ENCODE measurements around the gene BCL6B. TPM values are rescaled to one million over a fixed set of nuclear protein-coding genes. Genes with fewer than 3 reads are reported as not detected.

BCL6B gene
- total RNA-seq (2022; extraction: Qiagen RNA extraction): not detected in 5 replicates

GRCh38 chr17:7022781-7023571 lies at the start of gene BCL6B:
TSS of gene BCL6B (plus strand) at chr17:7023050. CDS start at chr17:7023672, 622 bp downstream.

GRCh38 chr17:6995500-6996255 lies 27.2 kb upstream of the BCL6B start, which contains the start of gene ALOX12:
TSS of gene ALOX12 (plus strand) at chr17:6996049. CDS start at chr17:6996118, 69 bp downstream.

GRCh38 chr17:7035591-7036368 lies 12.9 kb downstream of the BCL6B start, which contains the start of gene SLC16A13:
TSS of gene SLC16A13 (plus strand) at chr17:7036015. CDS start at chr17:7036383, 368 bp downstream.

GRCh38 chr17:7043497-7044198 lies 20.8 kb downstream of the BCL6B start, which contains the start of gene SLC16A11:
TSS of gene SLC16A11 (minus strand) at chr17:7044092. CDS start at chr17:7043513, 579 bp downstream.

Other genes starting within 250 kb of the BCL6B start
- not detected in 5 replicates for gene FBXO39, start 246.8 kb upstream of the BCL6B start, total RNA-seq (2022; extraction: Qiagen RNA extraction)
- gene TEKT1, start 191.3 kb upstream of the BCL6B start, total RNA-seq (2022; extraction: Qiagen RNA extraction): 0.03 to 0.27 TPM (median 0.16 TPM) in 5 replicates
- not detected in 5 replicates for gene ALOX12, start 27.0 kb upstream of the BCL6B start, total RNA-seq (2022; extraction: Qiagen RNA extraction)
- 435 to 504 TPM (median 443 TPM) in 5 replicates for gene RNASEK, start 10.4 kb upstream of the BCL6B start, total RNA-seq (2022; extraction: Qiagen RNA extraction)
- 6.5 to 9.3 TPM (median 8.9 TPM) in 5 replicates for gene SLC16A13, start 13.0 kb downstream of the BCL6B start, total RNA-seq (2022; extraction: Qiagen RNA extraction)
- not detected in 5 replicates for gene SLC16A11, start 21.0 kb downstream of the BCL6B start, total RNA-seq (2022; extraction: Qiagen RNA extraction)
- gene CLEC10A, start 57.2 kb downstream of the BCL6B start, total RNA-seq (2022; extraction: Qiagen RNA extraction): not detected in 5 replicates
- 0.12 to 0.16 TPM in 2 of 5 replicates, not detected in the others for gene ASGR2, start 91.8 kb downstream of the BCL6B start, total RNA-seq (2022; extraction: Qiagen RNA extraction)
- gene ASGR1, start 156.3 kb downstream of the BCL6B start, total RNA-seq (2022; extraction: Qiagen RNA extraction): 0.70 to 1.4 TPM (median 0.89 TPM) in 5 replicates
- gene DLG4, start 196.8 kb downstream of the BCL6B start, total RNA-seq (2022; extraction: Qiagen RNA extraction): 5.7 to 7.8 TPM (median 6.6 TPM) in 5 replicates
- 322 to 414 TPM (median 394 TPM) in 5 replicates for gene ACADVL, start 196.9 kb downstream of the BCL6B start, total RNA-seq (2022; extraction: Qiagen RNA extraction)
- 37.0 to 41.9 TPM (median 40.1 TPM) in 5 replicates for gene DVL2, start 211.5 kb downstream of the BCL6B start, total RNA-seq (2022; extraction: Qiagen RNA extraction)
- gene PHF23, start 216.4 kb downstream of the BCL6B start, total RNA-seq (2022; extraction: Qiagen RNA extraction): 89.8 to 111 TPM (median 96.3 TPM) in 5 replicates
- gene GABARAP, start 219.4 kb downstream of the BCL6B start, total RNA-seq (2022; extraction: Qiagen RNA extraction): 685 to 777 TPM (median 698 TPM) in 5 replicates
- 222 to 242 TPM (median 228 TPM) in 5 replicates for gene CTDNEP1, start 228.7 kb downstream of the BCL6B start, total RNA-seq (2022; extraction: Qiagen RNA extraction)
- gene ELP5, start 229.2 kb downstream of the BCL6B start, total RNA-seq (2022; extraction: Qiagen RNA extraction): 125 to 155 TPM (median 140 TPM) in 5 replicates
- gene CLDN7, start 239.4 kb downstream of the BCL6B start, total RNA-seq (2022; extraction: Qiagen RNA extraction): 2.2 to 3.7 TPM (median 2.6 TPM) in 5 replicates